Stimulated activated naive CD8-positive, alpha-beta T cell treated with anti-CD3 and anti-CD28 coated beads, Interleukin-15, Interleukin-2, amounts not matched to agents 100 U/mL and 50 U/mL, for 24 hours (primary cell): ENCODE data around the gene NEURL4.
A peak's percentile ranks its signal among the peaks of the same experiment; 100 is the strongest.

Source experiments
- ATAC-seq: fragments of 150-1000 bp; cut with Tn5 transposase; one replicate; pipeline ENCODE4 v1.10.0; 2021
- DNase-seq: peaks from one replicate; pipeline ENCODE4 v3.0.0; 2021

NEURL4 gene

DNA sequence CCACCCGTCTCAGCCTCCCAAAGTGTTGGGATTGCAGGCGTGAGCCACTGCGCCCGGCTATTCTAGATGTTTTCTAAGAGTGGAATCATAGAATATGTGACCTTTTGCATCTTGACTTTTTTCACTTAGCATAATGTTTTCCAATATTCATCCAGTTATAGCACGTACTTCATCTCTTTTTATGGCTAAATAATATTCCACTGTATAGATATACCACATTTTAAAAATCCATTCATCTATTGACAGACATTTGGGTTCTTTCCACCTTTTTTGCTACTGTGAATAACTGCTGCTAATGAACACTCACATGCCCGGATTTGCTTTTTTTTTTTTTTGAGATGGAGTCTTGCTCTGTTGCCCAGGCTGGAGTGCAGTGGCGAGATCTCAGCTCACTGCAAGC lies 25.0 kb downstream of the NEURL4 start:
- ATAC-seq (no peak), DNase-seq (no peak)

DNA sequence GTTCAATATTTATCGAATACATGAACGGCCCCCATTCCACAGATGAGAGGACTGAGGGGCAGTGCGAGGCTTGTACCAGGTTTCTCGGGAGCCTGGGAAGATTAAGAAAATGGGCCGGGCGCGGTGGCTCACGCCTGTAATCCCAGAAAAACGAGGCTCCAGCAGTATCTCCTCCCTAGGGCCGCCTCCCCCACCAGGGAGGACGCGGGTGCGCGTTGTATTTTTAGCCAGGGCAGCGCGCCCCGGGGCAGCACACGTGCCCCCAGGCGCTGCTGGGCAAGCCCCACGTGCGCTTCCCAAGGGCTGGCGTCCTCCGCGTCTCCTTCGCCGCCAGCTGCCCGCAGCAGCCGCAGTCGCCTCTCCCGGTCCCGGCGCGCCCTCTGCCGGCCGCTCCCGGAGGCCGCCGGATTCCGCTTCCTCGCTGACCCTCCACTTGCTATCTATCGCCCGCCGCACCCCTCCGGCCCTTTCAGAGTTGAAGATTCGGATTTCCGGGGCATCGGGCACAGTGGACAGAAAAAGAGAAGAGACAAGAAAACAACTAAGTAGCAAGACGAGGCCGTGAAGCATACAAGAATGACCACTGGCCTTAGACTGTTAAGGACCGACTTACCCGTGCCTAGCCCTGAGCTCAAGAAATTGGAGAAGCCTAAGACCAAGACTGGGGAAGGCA lies 32.8 kb downstream of the NEURL4 start:
- ATAC-seq (peak; percentile 51), DNase-seq (peak; percentile 84)

DNA sequence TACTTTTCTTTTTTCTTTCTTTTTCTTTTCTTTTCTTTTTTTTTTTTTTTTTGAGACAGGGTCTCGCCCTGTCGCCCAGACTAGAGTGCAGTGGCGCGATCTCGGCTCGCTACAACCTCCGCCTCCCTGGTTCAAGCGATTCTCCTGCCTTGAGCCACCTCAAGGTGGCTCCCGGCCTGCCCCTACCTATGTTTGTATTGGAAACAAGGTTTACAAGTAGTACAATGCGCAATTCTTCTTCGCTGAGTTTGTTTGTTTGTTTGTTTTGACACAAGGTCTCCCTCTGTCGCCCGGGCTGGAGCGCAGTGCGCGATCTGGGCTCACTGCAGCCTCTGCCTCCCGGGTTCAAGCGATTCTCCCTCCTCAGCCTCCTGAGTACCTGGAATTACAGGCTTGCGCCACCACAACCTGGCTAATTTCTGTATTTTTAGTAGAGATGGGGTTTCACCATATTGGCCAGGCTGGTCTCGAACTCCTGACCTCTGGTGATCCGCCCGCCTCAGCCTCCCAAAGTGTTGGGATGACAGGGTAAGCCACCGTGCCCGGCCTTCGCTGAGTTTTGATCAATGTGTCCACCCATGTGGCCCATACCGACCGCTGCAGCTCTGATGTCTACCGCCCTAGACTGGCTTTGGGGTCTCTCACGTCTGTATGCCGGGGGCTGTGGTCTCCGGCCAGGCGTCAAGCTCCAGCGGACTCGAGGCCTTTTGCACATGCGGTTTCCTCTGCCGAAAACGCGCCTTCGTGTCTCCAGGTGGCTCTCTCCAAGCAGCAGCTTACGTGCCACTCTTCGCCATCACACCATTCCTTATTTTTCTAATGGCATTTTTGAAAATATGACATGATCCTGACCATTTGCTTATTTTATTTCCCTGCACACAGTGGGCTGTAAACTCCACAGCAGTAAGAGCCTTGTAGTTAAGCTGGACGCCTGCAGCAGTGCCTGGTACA lies 33.6 kb downstream of the NEURL4 start:
- no peak for DNase-seq
- ATAC-seq, result no peak

DNA sequence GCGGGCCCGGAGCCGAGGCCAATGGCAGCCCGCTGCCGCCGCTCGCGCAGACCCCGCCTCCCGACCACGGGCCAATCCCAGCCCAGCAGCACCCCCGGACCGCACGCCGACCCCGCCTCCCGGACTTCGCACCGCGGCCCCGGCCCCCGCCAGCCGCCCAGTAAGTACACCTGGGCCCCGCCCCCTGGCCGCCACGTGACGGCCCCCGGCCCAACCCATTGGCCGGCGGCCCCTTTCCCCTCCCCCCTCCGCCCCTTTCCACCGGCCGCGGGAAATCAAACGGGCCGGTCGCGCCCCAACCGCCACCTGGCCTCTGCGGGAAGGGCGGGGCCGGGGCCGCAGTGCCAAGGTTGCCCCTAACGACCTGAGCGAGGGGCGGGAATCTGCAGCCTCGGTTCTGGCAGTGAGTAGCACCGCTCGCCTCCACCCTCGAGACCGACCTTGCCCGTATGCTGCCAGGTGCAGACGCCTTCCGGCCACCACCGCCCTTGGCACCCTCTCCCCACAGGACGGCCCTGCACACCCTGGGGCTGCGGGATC lies 34.5 kb downstream of the NEURL4 start, which contains the start of gene YBX2:
Gene YBX2, minus strand, starts transcription at position 26 of the 540 bp plus-strand sequence. CDS start 139 bp downstream, outside the sequence.
- peak; percentile 84 for DNase-seq
- peak; percentile 74 for ATAC-seq

DNA sequence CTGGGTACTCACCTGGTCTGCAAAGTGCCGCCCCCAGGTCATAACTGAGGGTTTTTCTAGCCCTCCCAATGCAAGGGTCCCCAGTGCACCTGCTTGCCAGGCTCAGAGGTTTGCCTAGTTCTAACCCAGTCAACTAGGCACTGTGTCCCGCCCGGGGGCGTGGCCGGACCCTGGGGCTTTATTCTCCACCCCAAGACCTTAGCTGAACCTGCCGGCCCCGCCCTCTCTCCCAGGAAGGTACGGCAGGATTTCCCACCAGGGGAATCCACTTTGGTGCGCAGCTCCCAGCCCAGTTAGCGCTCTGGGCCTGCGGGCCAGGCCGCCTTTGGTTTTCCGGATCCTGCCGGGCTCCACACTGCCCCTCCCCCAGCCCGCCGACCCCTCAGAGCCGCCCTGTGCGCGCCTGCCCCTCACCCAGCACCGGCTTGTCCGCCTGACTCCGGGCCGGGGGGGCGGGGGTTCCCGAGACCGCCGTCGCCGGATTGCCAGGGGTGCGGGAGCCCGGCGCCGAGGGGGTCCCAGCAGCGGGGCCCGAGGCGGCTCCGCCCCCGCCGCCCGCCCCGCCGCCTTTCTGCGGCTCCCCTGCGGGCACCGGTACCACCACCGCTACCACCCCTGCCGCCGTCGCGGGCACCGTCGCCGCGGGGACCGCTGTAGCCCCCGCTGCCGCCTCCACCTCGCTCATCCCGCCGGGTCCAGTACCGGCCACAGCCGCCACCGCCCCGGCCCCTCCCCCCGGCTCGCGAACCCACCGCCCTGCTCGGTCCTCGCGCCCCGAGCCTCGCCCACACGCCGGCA lies 35.1 kb downstream of the NEURL4 start:
- DNase-seq (no peak), ATAC-seq (no peak)

DNA sequence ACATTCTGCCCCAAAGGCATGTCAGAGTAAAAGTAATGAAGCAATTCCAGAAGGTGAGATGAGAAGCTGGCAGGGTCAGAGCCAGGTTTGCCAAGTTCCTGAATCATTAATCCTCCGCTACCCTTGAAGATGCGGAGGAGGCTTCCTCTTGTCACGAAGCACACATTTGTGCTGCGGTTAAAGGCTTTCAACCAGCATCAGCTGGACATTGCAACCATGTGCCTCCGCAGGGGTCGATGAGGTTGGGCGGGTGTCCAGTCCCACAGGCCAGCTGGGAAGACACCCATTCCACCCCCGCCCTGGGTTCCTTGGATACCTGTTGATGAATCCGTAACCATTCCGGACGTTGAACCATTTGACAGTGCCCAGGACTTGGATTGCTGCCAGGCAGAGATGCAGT lies 36.0 kb downstream of the NEURL4 start:
- DNase-seq (no peak), ATAC-seq (no peak)

DNA sequence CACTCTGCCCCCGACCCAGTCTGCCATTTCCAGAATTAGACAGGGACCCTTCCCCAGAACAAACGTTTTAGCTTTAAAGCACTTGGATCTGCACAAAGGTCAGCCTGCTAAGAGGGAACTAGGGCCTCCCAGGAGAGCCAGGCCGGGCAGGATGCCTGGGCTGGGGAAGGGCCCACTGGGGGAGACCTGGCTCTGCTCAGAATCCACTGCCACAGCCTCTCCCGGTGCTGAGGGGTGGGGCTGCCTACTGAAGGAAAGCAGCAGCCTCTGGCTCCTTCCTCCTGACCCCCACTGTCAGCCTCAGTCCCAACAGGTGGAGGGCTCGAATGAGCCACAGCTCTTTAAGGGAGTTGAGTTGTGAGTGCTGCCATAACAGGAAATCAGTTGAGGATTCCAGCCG lies 36.4 kb downstream of the NEURL4 start:
- DNase-seq (no peak), ATAC-seq (no peak)

DNA sequence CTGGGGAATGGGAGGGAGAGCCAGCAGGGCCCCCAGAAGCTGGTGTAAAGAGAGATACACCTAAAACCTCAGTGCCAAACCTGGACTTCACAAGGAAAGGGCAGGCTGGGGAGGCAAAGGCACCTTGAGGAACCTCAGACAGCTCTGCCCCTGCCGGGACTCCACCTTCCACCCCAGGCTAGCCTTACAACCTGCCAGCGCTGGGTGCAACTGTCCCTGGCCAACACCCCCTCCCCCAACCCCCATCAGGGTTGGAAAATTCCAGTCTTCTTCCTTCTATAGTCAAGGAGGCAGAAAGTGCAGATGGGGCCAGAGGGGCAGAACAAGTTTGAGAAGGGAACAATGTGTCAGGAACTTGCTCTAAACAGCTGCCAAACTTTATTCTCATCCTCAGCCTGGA lies 36.9 kb downstream of the NEURL4 start:
- ATAC-seq, result no peak
- DNase-seq, result no peak

DNA sequence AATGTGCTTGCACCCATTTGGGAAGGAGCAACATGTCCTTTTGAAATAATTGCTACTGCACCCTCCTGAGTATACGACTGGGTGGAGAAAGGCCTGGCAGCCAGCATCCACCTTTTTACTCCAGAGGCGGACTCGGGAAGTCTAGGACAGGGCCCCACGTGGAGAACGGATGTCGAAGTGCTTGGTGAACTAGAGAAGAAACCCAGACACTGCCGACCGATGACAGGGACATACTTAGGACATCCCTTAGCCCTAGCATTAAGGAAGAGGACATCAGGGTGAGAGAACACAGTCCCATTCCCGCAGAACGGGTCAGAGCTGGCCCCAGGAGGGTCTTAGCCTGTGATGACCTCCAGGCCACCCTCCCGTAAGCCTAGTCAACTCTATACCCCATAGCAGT lies 38.5 kb downstream of the NEURL4 start:
- no peak for DNase-seq

DNA sequence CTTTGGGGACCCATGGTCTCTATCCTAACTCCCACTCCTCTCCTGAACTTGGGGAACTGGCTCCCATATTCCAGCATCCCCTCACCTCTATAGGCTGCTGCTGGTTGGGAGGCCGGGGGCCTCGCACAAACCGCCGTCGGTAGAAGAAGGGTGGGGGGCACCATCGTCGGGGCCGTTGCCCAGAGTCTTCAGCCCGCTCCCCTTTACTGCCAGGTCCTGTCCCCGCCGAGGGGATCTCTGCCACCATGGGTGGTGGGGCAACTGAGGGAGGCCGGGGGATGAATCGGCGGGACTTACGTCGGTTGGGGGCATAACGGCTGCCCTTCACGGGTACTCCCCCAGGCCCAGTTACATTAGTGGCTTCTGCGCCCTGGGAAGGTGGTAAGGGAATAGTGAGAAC lies 39.0 kb downstream of the NEURL4 start:
- no peak for ATAC-seq
- no peak for DNase-seq

More for the DNA sequence above, 38.5 kb downstream of the NEURL4 start:
- ATAC-seq, result no peak

DNA sequence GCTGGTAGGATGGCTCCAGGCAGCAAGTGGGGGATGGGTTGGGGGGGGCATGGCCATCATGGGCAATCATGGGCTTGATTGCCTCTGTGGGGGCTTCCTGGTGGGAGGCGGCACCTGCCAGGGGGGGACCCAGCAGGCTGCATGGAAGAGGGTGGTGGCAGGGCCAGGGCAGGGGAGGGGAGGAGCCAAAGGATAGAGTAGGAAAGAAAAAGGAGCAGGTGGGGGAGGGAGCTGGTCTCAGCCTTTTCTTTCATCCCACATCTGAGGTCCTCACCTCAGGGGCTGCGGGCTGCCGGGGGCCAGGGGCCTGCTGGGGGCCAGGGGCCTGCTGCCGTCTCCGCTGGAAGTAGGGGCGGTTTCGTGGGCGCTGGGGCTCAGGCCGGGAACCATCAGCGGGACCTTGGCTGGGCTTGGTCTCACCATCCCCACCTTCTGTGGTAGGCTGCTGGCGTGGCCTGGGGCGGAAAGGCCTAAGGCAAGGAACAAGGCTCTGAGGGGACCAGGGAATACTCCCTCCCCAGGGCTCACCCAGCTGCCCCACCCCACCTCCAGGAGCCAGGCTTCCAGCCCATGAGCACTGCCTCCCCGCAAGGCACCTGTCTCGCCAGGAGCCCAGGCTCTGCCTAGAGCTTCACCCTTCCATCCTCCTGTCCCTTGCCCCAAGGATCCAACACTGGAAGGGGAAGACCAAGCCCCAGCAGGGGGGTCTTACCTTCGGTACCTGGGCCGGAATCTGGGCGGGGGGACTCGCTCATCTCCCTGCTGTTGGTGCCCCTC lies 39.7 kb downstream of the NEURL4 start:
- ATAC-seq (no peak), DNase-seq (no peak)

DNA sequence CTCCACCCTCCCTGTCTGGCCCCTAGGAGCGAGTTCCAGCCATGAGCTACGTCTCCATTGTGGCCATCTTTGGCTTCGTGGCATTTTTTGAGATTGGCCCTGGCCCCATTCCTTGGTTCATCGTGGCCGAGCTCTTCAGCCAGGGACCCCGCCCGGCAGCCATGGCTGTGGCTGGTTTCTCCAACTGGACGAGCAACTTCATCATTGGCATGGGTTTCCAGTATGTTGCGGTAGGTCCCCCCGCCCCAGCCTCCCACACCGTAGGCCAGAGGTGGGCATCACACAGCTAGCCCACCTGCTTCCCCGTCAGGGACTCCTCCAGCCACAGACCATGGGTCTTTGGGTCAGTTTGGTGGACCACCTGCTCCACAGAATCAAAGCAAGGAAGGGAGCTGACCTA lies 43.5 kb downstream of the NEURL4 start:
- ATAC-seq (no peak), DNase-seq (no peak)

DNA sequence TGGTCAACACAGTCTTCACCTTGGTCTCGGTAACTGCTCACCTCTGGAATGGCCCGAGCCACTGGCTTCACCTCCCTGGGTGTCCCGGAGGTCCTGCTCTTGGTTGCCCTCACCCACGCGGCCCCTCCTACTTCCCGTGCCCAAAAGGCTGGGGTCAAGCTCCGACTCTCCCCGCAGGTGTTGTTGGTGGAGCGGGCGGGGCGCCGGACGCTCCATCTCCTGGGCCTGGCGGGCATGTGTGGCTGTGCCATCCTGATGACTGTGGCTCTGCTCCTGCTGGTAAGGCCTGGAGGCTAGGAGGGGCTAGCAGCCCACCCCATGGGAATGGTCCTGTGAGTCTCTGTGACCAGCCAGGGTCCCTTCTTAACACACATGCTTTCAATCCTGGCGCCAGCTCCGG lies 44.2 kb downstream of the NEURL4 start:
- ATAC-seq (no peak), DNase-seq (no peak)

DNA sequence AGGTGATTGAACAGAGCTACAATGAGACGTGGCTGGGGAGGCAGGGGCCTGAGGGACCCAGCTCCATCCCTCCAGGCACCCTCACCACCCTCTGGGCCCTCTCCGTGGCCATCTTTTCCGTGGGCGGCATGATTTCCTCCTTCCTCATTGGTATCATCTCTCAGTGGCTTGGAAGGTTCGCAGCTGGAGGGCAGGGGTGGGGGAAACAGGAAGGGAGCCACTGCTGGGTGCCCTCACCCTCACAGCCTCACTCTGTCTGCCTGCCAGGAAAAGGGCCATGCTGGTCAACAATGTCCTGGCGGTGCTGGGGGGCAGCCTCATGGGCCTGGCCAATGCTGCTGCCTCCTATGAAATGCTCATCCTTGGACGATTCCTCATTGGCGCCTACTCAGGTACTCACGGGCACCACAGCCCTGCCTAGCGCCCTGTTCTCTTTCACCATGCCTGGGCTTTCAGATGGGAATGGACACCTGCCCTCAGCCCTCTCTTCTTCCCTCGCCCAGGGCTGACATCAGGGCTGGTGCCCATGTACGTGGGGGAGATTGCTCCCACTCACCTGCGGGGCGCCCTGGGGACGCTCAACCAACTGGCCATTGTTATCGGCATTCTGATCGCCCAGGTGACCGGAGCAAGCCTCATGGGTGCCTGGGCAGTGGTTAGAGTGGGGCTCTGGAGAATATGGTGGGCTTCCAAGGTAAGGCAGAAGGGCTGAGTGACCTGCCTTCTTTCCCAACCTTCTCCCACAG lies 45.5 kb downstream of the NEURL4 start:
- ATAC-seq (no peak), DNase-seq (no peak)

DNA sequence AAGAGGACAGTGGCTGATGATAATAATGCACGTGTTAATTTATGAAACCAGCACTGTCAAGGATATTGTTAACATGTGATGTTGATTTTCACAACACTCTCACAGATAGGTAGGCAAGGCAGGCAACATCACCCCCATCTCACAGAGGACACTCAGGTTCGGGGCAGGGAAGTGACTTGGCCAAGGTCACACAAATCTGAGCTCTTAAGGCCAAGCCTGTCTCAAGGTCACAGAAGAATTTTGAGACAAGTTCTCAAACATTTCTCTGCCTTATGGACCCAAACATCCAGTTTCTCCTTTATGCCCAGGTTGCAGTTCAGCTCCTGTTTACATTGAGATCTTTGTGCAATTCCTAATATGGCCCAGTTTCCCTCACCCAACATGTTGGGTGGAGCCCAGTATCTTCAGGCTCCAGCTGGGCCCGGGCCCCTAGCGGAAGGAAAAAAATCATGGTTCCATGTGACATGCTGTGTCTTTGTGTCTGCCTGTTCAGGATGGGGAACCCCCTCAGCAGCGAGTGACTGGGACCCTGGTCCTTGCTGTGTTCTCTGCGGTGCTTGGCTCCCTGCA lies 46.3 kb downstream of the NEURL4 start:
- no peak for ATAC-seq
- no peak for DNase-seq

DNA sequence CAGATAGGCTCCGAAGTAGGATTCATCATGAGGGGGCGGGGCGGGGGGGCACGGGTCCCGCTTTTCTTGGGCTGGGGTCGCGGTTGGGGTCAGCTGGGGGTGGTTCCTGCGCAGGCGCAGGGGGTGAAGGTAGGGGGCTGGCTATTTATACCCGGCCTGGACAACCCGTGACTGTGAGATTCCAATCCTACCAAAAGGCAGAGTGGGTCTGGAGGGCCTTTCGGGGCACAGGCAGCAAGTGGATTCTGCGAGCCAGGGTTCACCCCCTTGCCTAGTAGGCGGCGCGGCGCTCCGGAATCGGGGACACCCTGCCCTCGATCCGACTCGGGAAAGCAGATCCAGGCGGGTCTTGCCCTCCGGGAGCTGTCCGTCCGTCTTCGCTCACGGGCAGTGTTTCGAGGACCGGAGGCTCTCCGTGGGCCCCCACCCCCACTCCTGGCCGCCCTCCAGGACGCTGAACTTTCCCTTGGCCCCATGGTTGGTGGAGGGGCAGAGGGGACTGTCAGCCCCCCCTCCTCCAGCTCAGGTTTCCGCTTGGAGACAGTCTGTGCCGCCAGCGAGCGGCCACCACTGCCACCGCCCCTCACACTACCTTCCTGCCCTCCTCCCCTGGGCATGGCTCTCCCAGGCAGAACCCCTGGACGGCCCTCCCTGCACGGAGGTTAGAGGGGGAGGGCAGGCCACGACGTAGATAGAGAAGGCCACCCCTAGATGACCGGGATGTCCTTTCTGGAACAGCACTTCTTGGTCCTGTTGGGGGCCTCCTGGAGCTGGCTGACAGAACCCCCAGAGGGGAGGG lies 47.0 kb downstream of the NEURL4 start:
- ATAC-seq, result no peak
- no peak for DNase-seq

DNA sequence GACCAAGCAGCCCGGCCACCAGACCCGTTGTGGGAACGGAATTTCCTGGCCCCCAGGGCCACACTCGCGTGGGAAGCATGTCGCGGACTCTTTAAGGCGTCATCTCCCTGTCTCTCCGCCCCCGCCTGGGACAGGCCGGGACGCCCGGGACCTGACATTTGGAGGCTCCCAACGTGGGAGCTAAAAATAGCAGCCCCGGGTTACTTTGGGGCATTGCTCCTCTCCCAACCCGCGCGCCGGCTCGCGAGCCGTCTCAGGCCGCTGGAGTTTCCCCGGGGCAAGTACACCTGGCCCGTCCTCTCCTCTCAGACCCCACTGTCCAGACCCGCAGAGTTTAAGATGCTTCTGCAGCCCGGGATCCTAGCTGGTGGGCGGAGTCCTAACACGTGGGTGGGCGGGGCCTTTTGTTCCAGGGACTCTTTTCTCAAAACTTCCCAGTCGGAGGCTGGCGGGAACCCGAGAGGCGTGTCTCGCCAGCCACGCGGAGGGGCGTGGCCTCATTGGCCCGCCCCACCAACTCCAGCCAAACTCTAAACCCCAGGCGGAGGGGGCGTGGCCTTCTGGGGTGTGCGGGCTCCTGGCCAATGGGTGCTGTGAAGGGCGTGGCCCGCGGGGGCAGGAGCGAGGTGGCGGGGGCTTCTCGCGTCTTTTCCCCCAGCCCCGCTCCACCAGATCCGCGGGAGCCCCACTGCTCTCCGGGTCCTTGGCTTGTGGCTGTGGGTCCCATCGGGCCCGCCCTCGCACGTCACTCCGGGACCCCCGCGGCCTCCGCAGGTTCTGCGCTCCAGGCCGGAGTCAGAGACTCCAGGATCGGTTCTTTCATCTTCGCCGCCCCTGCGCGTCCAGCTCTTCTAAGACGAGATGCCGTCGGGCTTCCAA lies 47.8 kb downstream of the NEURL4 start, which contains the start of gene SLC2A4:
Gene SLC2A4, plus strand, starts transcription at position 645 of the 879 bp plus-strand sequence. Its CDS starts 217 bp downstream, at position 862.
- DNase-seq (peak; percentile 96), ATAC-seq (peak; percentile 80)

DNA sequence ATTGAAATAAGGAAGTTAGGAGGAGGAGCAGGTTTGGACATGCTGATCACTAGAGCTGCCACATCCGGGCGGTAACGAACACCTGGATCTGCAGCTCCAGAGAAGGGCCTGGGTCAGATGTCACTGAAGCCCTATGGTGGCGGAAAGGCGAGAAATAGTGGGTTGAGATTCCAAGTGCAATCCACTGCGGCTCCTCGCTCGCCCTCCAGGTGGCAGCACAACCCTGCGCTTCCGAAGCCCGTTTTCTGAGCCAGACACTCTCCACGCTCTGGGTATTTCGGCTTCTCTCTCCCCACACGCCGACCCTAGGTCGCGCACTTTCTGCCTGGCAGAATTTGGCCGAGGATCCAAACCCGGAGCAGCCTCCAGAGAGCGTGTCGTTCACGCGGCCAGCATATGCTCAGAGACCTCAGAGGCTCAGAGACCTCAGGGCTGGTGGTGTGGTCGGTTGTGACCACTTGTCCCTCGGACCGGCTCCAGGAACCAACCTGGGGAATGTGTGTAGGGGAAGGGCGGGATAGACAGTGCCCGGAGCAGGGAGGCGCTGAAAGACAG lies 48.5 kb downstream of the NEURL4 start:
- peak; percentile 89 for DNase-seq

More for the DNA sequence above, 48.5 kb downstream of the NEURL4 start:
- peak; percentile 82 for ATAC-seq
